HEK293 (cell line): ENCODE measurements around the gene EBI3.

ENCODE experiments used
- GLIS1 ChIP-seq: fragments of 450-650 bp; formaldehyde crosslinking; IDR thresholded peaks from 2 replicates; pipeline ENCODE4 v1.5.1; 2016; ENCODE audit warnings: missing biosample characterization, missing genetic modification characterization
- SP3 ChIP-seq: fragments of 450-650 bp; formaldehyde crosslinking; IDR thresholded peaks from 2 replicates; pipeline ENCODE4 v1.5.1; 2016; ENCODE audit warnings: missing biosample characterization, missing genetic modification characterization
- YY1 ChIP-seq: fragments of 450-650 bp; formaldehyde crosslinking; IDR thresholded peaks from 2 replicates; pipeline ENCODE4 v1.5.1; 2018; ENCODE audit warnings: missing biosample characterization, missing genetic modification characterization
- ZBTB1 ChIP-seq: fragments of 450-650 bp; formaldehyde crosslinking; IDR thresholded peaks from 2 replicates; pipeline ENCODE4 v1.5.1; 2016; ENCODE audit warnings: missing biosample characterization, missing genetic modification characterization
- ZBTB21 ChIP-seq: fragments of 450-650 bp; formaldehyde crosslinking; IDR thresholded peaks from 2 replicates; pipeline ENCODE4 v1.5.1; 2017; ENCODE audit warnings: missing biosample characterization, missing genetic modification characterization
- ZBTB48 ChIP-seq: fragments of 450-650 bp; formaldehyde crosslinking; IDR thresholded peaks from 2 replicates; pipeline ENCODE4 v1.5.1; 2016; ENCODE audit warnings: missing biosample characterization, missing genetic modification characterization
- ZFP37 ChIP-seq: fragments of 450-650 bp; formaldehyde crosslinking; IDR thresholded peaks from 2 replicates; pipeline ENCODE4 v1.5.1; 2016; ENCODE audit warnings: missing biosample characterization, missing genetic modification characterization
- ZNF114 ChIP-seq: fragments of 450-650 bp; formaldehyde crosslinking; IDR thresholded peaks from 2 replicates; pipeline ENCODE4 v1.5.0; 2017; ENCODE audit warnings: missing biosample characterization, missing genetic modification characterization
- ZNF24 ChIP-seq: fragments of 450-650 bp; formaldehyde crosslinking; IDR thresholded peaks from 2 replicates; pipeline ENCODE4 v1.5.1; 2016; ENCODE audit warnings: missing biosample characterization, missing genetic modification characterization
- ZNF302 ChIP-seq: fragments of 450-650 bp; formaldehyde crosslinking; IDR thresholded peaks from 2 replicates; pipeline ENCODE4 v1.5.1; 2016; ENCODE audit warnings: missing biosample characterization, missing genetic modification characterization, low read depth
- ZNF350 ChIP-seq: fragments of 450-650 bp; formaldehyde crosslinking; IDR thresholded peaks from 2 replicates; pipeline ENCODE4 v1.5.0; 2017; ENCODE audit warnings: missing biosample characterization, mild to moderate bottlenecking, missing genetic modification characterization
- ZNF366 ChIP-seq: fragments of 450-650 bp; formaldehyde crosslinking; conservative IDR thresholded peaks from 2 replicates; pipeline ENCODE4 v1.5.1; 2016; ENCODE audit warnings: missing biosample characterization, missing genetic modification characterization
- ZNF404 ChIP-seq: fragments of 450-650 bp; formaldehyde crosslinking; IDR thresholded peaks from 2 replicates; pipeline ENCODE4 v1.5.1; 2017; ENCODE audit warnings: missing biosample characterization, missing genetic modification characterization
- ZNF426 ChIP-seq: fragments of 450-650 bp; formaldehyde crosslinking; IDR thresholded peaks from 2 replicates; pipeline ENCODE4 v1.5.1; 2017; ENCODE audit warnings: missing biosample characterization, missing genetic modification characterization, mild to moderate bottlenecking, inconsistent platforms, moderate library complexity
- ZNF473 ChIP-seq: fragments of 450-650 bp; formaldehyde crosslinking; IDR thresholded peaks from 2 replicates; pipeline ENCODE4 v1.5.1; 2017; ENCODE audit warnings: missing biosample characterization, missing genetic modification characterization
- ZNF561 ChIP-seq: fragments of 450-650 bp; IDR thresholded peaks from 2 replicates; pipeline ENCODE4 v1.5.1; 2018; ENCODE audit warnings: missing biosample characterization, missing genetic modification characterization, borderline replicate concordance
- ZNF600 ChIP-seq: fragments of 450-650 bp; formaldehyde crosslinking; IDR thresholded peaks from 2 replicates; pipeline ENCODE4 v1.5.1; 2016; ENCODE audit warnings: missing biosample characterization, missing genetic modification characterization
- ZNF610 ChIP-seq: fragments of 450-650 bp; formaldehyde crosslinking; IDR thresholded peaks from 2 replicates; pipeline ENCODE4 v1.5.1; 2016; ENCODE audit warnings: missing biosample characterization, missing genetic modification characterization, borderline replicate concordance
- ZNF629 ChIP-seq: fragments of 450-650 bp; formaldehyde crosslinking; IDR thresholded peaks from 2 replicates; pipeline ENCODE4 v1.5.1; 2017; ENCODE audit warnings: missing biosample characterization, missing genetic modification characterization
- ZNF654 ChIP-seq: fragments of 450-650 bp; formaldehyde crosslinking; IDR thresholded peaks from 2 replicates; pipeline ENCODE4 v1.5.1; 2016; ENCODE audit warnings: low read depth, missing biosample characterization, missing genetic modification characterization
- ZNF747 ChIP-seq: fragments of 450-650 bp; formaldehyde crosslinking; IDR thresholded peaks from 2 replicates; pipeline ENCODE4 v1.5.1; 2016; ENCODE audit warnings: missing biosample characterization, missing genetic modification characterization
- ZNF837 ChIP-seq: fragments of 450-650 bp; formaldehyde crosslinking; IDR thresholded peaks from 2 replicates; pipeline ENCODE4 v1.5.1; 2016; ENCODE audit warnings: missing biosample characterization, missing genetic modification characterization
- TF ChIP-seq, protein P1 (sequence below): fragments of 450-650 bp; formaldehyde crosslinking; optimal IDR thresholded peaks from 2 replicates; pipeline ENCODE3; 2016; ENCODE audit warnings: missing biosample characterization, mild to moderate bottlenecking, missing genetic modification characterization
- TF ChIP-seq, protein P2 (sequence below): fragments of 450-650 bp; formaldehyde crosslinking; IDR thresholded peaks from 2 replicates; pipeline ENCODE4 v1.5.1; 2016; ENCODE audit warnings: missing biosample characterization, missing genetic modification characterization
- TF ChIP-seq, protein P3 (sequence below): fragments of 450-650 bp; formaldehyde crosslinking; IDR thresholded peaks from 2 replicates; pipeline ENCODE4 v1.5.1; 2016; ENCODE audit warnings: missing biosample characterization, missing genetic modification characterization, borderline replicate concordance
- TF ChIP-seq, protein P4 (sequence below): fragments of 450-650 bp; formaldehyde crosslinking; IDR thresholded peaks from 2 replicates; pipeline ENCODE4 v1.5.1; 2016; ENCODE audit warnings: missing biosample characterization, missing genetic modification characterization, borderline replicate concordance
- TF ChIP-seq, protein P5 (sequence below): fragments of 450-650 bp; formaldehyde crosslinking; IDR thresholded peaks from 2 replicates; pipeline ENCODE4 v1.5.1; 2016; ENCODE audit warnings: missing biosample characterization, missing genetic modification characterization

EBI3 gene

DNA sequence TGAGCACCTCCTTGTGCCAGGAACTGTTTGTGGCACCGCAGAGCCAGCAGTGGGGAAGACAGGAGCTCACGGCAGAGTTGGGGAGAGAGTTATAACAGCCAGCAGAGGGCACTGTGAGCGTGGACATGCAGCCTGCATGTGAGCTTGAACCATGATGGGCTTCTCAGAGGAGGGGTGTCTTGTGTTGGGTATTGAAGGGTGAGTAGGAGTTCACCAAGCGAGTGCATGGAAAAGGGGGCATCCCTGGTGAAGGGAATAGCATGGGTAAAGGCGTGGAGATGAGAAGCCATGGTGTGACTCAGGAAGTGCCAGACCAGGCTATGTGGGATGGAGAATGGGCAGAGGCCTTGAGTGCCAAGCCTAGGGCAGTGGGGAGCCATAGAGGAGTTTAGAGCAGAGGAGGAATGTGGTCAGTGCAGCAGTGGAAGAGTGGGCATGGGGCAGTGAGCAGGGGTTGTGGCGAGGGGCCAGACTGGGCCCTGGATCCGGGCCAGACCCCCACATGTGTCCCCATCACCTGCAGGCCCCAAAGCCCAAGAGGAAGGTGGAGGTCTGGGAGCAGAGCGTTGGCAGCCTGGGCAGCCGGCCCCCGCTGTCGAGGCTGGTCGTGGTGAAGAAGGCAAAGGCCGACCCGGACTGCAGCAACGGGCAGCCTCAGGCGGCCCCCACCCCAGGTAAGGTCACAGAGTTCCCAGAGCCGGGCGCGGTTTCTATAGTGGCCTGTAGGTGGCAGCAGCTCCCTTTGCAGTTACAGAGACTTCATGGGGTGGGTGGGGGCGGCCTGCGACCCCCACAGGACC, 38.0 kb downstream of the EBI3 start (continued):
- TF ChIP-seq, protein P1, sequence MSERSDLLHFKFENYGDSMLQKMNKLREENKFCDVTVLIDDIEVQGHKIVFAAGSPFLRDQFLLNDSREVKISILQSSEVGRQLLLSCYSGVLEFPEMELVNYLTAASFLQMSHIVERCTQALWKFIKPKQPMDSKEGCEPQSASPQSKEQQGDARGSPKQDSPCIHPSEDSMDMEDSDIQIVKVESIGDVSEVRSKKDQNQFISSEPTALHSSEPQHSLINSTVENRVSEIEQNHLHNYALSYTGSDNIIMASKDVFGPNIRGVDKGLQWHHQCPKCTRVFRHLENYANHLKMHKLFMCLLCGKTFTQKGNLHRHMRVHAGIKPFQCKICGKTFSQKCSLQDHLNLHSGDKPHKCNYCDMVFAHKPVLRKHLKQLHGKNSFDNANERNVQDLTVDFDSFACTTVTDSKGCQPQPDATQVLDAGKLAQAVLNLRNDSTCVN = peak; percentile 17
- TF ChIP-seq ZBTB48 (tag by site-specific recombination) (0 out of 2 replicates have a peak, but pooled peaks have one; percentile 15), ZNF114 (no peak), ZBTB1 (tag by site-specific recombination) (no peak), ZFP37 (tag by site-specific recombination) (no peak), ZNF837 (tag by site-specific recombination) (no peak), ZNF404 (tag by site-specific recombination) (no peak), ZNF24 (tag by site-specific recombination) (0 out of 2 replicates have a peak, but pooled peaks have one; percentile 30), ZNF366 (tag by site-specific recombination) (no peak), YY1 (tag by site-specific recombination) (no peak), ZNF747 (no peak), ZNF629 (tag by site-specific recombination) (0 out of 2 replicates have a peak, but pooled peaks have one; percentile 27), ZBTB21 (no peak), ZNF561 (tag by site-specific recombination) (no peak), ZNF426 (no peak), ZNF600 (tag by site-specific recombination) (peak; percentile 86), ZNF350 (tag by site-specific recombination) (no peak), ZNF654 (peak; percentile 99), SP3 (tag by site-specific recombination) (no peak), ZNF473 (tag by site-specific recombination) (no peak), ZNF302 (tag by site-specific recombination) (no peak), ZNF610 (no peak), GLIS1 (tag by site-specific recombination) (peak; percentile 22; the same call in 1 of the 2 replicates)
- TF ChIP-seq, protein P2, sequence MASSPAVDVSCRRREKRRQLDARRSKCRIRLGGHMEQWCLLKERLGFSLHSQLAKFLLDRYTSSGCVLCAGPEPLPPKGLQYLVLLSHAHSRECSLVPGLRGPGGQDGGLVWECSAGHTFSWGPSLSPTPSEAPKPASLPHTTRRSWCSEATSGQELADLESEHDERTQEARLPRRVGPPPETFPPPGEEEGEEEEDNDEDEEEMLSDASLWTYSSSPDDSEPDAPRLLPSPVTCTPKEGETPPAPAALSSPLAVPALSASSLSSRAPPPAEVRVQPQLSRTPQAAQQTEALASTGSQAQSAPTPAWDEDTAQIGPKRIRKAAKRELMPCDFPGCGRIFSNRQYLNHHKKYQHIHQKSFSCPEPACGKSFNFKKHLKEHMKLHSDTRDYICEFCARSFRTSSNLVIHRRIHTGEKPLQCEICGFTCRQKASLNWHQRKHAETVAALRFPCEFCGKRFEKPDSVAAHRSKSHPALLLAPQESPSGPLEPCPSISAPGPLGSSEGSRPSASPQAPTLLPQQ (tag by site-specific recombination) = no peak
- TF ChIP-seq, protein P3, sequence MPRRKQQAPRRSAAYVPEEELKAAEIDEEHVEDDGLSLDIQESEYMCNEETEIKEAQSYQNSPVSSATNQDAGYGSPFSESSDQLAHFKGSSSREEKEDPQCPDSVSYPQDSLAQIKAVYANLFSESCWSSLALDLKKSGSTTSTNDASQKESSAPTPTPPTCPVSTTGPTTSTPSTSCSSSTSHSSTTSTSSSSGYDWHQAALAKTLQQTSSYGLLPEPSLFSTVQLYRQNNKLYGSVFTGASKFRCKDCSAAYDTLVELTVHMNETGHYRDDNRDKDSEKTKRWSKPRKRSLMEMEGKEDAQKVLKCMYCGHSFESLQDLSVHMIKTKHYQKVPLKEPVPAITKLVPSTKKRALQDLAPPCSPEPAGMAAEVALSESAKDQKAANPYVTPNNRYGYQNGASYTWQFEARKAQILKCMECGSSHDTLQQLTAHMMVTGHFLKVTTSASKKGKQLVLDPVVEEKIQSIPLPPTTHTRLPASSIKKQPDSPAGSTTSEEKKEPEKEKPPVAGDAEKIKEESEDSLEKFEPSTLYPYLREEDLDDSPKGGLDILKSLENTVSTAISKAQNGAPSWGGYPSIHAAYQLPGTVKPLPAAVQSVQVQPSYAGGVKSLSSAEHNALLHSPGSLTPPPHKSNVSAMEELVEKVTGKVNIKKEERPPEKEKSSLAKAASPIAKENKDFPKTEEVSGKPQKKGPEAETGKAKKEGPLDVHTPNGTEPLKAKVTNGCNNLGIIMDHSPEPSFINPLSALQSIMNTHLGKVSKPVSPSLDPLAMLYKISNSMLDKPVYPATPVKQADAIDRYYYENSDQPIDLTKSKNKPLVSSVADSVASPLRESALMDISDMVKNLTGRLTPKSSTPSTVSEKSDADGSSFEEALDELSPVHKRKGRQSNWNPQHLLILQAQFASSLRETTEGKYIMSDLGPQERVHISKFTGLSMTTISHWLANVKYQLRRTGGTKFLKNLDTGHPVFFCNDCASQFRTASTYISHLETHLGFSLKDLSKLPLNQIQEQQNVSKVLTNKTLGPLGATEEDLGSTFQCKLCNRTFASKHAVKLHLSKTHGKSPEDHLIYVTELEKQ (tag by site-specific recombination) = no peak
- TF ChIP-seq, protein P4, sequence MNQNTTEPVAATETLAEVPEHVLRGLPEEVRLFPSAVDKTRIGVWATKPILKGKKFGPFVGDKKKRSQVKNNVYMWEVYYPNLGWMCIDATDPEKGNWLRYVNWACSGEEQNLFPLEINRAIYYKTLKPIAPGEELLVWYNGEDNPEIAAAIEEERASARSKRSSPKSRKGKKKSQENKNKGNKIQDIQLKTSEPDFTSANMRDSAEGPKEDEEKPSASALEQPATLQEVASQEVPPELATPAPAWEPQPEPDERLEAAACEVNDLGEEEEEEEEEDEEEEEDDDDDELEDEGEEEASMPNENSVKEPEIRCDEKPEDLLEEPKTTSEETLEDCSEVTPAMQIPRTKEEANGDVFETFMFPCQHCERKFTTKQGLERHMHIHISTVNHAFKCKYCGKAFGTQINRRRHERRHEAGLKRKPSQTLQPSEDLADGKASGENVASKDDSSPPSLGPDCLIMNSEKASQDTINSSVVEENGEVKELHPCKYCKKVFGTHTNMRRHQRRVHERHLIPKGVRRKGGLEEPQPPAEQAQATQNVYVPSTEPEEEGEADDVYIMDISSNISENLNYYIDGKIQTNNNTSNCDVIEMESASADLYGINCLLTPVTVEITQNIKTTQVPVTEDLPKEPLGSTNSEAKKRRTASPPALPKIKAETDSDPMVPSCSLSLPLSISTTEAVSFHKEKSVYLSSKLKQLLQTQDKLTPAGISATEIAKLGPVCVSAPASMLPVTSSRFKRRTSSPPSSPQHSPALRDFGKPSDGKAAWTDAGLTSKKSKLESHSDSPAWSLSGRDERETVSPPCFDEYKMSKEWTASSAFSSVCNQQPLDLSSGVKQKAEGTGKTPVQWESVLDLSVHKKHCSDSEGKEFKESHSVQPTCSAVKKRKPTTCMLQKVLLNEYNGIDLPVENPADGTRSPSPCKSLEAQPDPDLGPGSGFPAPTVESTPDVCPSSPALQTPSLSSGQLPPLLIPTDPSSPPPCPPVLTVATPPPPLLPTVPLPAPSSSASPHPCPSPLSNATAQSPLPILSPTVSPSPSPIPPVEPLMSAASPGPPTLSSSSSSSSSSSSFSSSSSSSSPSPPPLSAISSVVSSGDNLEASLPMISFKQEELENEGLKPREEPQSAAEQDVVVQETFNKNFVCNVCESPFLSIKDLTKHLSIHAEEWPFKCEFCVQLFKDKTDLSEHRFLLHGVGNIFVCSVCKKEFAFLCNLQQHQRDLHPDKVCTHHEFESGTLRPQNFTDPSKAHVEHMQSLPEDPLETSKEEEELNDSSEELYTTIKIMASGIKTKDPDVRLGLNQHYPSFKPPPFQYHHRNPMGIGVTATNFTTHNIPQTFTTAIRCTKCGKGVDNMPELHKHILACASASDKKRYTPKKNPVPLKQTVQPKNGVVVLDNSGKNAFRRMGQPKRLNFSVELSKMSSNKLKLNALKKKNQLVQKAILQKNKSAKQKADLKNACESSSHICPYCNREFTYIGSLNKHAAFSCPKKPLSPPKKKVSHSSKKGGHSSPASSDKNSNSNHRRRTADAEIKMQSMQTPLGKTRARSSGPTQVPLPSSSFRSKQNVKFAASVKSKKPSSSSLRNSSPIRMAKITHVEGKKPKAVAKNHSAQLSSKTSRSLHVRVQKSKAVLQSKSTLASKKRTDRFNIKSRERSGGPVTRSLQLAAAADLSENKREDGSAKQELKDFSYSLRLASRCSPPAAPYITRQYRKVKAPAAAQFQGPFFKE (tag by site-specific recombination) = no peak
- TF ChIP-seq, protein P5, sequence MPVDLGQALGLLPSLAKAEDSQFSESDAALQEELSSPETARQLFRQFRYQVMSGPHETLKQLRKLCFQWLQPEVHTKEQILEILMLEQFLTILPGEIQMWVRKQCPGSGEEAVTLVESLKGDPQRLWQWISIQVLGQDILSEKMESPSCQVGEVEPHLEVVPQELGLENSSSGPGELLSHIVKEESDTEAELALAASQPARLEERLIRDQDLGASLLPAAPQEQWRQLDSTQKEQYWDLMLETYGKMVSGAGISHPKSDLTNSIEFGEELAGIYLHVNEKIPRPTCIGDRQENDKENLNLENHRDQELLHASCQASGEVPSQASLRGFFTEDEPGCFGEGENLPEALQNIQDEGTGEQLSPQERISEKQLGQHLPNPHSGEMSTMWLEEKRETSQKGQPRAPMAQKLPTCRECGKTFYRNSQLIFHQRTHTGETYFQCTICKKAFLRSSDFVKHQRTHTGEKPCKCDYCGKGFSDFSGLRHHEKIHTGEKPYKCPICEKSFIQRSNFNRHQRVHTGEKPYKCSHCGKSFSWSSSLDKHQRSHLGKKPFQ = no peak
